Liver (tissue), 3 donors: Measurements from ENCODE around the gene CCDC6.
"Not testable (repeated sequence)": the region's sequence is repeated elsewhere in the genome, so short reads cannot be mapped to it uniquely, and the experiment has no call there.

Experiments
- HNF4A ChIP-seq, 2 donors: conservative IDR thresholded peaks; 2 replicates each; pipeline ENCODE4 v1.6.1; 2016; ENCODE audit warnings: antibody characterized with exemption in 2 of 2, mild to moderate bottlenecking in 2 of 2
- NR2F2 ChIP-seq: IDR thresholded peaks from 2 replicates; pipeline ENCODE4 v1.6.1; 2016; ENCODE audit warnings: antibody characterized with exemption
- TF ChIP-seq, protein P1 (sequence below): fragments of 150-350 bp; IDR thresholded peaks from 2 replicates; pipeline ENCODE4 v1.5.1; 2017; ENCODE audit warnings: improper control_type of control experiment, low read depth, low read length; ENCODE audit not compliant: missing input control
- TF ChIP-seq, protein P2 (sequence below): IDR thresholded peaks from 2 replicates; pipeline ENCODE4 v1.6.1; 2016; ENCODE audit warnings: antibody characterized with exemption, mild to moderate bottlenecking
- TF ChIP-seq, protein P3 (sequence below): IDR thresholded peaks from 2 replicates; pipeline ENCODE4 v1.6.1; 2016; ENCODE audit warnings: antibody characterized with exemption
- donor health status: healthy.
- donor health status: healthy.

DNA sequence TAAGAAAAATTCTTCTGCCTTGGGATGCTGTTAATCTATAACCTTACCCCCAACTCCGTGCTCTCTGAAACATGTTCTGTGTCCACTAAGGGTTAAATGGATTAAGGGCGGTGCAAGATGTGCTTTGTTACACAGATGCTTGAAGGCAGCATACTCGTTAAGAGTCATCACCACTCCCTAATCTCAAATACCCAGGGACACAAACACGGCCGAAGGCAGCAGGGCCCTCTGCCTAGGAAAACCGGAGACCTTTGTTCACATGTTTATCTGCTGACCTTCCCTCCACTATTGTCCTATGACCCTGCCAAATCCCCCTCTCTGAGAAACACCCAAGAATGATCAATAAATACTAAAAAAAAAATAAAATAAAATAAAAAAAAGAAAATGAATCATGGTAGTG, 161.6 kb downstream of the CCDC6 start:
- TF ChIP-seq, protein P1, sequence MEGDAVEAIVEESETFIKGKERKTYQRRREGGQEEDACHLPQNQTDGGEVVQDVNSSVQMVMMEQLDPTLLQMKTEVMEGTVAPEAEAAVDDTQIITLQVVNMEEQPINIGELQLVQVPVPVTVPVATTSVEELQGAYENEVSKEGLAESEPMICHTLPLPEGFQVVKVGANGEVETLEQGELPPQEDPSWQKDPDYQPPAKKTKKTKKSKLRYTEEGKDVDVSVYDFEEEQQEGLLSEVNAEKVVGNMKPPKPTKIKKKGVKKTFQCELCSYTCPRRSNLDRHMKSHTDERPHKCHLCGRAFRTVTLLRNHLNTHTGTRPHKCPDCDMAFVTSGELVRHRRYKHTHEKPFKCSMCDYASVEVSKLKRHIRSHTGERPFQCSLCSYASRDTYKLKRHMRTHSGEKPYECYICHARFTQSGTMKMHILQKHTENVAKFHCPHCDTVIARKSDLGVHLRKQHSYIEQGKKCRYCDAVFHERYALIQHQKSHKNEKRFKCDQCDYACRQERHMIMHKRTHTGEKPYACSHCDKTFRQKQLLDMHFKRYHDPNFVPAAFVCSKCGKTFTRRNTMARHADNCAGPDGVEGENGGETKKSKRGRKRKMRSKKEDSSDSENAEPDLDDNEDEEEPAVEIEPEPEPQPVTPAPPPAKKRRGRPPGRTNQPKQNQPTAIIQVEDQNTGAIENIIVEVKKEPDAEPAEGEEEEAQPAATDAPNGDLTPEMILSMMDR = not testable (repeated sequence)
- not testable (repeated sequence) for TF ChIP-seq NR2F2; HNF4A (conservative IDR thresholded peaks at IDR 0.05)
- TF ChIP-seq, protein P2, sequence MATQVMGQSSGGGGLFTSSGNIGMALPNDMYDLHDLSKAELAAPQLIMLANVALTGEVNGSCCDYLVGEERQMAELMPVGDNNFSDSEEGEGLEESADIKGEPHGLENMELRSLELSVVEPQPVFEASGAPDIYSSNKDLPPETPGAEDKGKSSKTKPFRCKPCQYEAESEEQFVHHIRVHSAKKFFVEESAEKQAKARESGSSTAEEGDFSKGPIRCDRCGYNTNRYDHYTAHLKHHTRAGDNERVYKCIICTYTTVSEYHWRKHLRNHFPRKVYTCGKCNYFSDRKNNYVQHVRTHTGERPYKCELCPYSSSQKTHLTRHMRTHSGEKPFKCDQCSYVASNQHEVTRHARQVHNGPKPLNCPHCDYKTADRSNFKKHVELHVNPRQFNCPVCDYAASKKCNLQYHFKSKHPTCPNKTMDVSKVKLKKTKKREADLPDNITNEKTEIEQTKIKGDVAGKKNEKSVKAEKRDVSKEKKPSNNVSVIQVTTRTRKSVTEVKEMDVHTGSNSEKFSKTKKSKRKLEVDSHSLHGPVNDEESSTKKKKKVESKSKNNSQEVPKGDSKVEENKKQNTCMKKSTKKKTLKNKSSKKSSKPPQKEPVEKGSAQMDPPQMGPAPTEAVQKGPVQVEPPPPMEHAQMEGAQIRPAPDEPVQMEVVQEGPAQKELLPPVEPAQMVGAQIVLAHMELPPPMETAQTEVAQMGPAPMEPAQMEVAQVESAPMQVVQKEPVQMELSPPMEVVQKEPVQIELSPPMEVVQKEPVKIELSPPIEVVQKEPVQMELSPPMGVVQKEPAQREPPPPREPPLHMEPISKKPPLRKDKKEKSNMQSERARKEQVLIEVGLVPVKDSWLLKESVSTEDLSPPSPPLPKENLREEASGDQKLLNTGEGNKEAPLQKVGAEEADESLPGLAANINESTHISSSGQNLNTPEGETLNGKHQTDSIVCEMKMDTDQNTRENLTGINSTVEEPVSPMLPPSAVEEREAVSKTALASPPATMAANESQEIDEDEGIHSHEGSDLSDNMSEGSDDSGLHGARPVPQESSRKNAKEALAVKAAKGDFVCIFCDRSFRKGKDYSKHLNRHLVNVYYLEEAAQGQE = not testable (repeated sequence)
- TF ChIP-seq, protein P3, sequence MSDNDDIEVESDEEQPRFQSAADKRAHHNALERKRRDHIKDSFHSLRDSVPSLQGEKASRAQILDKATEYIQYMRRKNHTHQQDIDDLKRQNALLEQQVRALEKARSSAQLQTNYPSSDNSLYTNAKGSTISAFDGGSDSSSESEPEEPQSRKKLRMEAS = not testable (repeated sequence)
